NCI-H345 (cell line): ENCODE data around the gene HPSE2.
A peak's percentile ranks its signal among the peaks of the same experiment; 100 is the strongest.

Experiments
- DNase-seq: peaks from one replicate; lab custom pipeline; 2025; lab: John Stamatoyannopoulos, UW

The HPSE2 gene

GRCh38 chr10:99161165-99161564, 74.5 kb downstream of the HPSE2 start:
- DNase-seq, result no peak

GRCh38 chr10:99143651-99144050, 92.0 kb downstream of the HPSE2 start:
- DNase-seq, result no peak

- DNase-seq, result no peak
Observed at GRCh38 chr10:99143011-99143410, 92.6 kb downstream of the HPSE2 start.

GRCh38 chr10:99132897-99133296, 102.8 kb downstream of the HPSE2 start:
- peak; percentile 1 for DNase-seq

- DNase-seq, result no peak
Observed at GRCh38 chr10:99125879-99126278, 109.8 kb downstream of the HPSE2 start.

GRCh38 chr10:99124376-99124775, 111.3 kb downstream of the HPSE2 start:
- no peak for DNase-seq

- no peak for DNase-seq
Observed at GRCh38 chr10:99123851-99124250, 111.8 kb downstream of the HPSE2 start.

GRCh38 chr10:99123336-99123735, 112.3 kb downstream of the HPSE2 start:
- DNase-seq, result no peak

- DNase-seq, result no peak
Observed at GRCh38 chr10:99119258-99119748, 116.3 kb downstream of the HPSE2 start.

GRCh38 chr10:99115703-99116102, 119.9 kb downstream of the HPSE2 start:
- DNase-seq, result no peak

- no peak for DNase-seq
Observed at GRCh38 chr10:99085358-99085757, 150.3 kb downstream of the HPSE2 start.

GRCh38 chr10:99084161-99084560, 151.5 kb downstream of the HPSE2 start:
- DNase-seq, result no peak

GRCh38 chr10:99080275-99080945, 155.2 kb downstream of the HPSE2 start:
- DNase-seq, result no peak

- no peak for DNase-seq
Observed at GRCh38 chr10:99062591-99062990, 173.1 kb downstream of the HPSE2 start.

- DNase-seq, result no peak
Observed at GRCh38 chr10:99058762-99059161, 176.9 kb downstream of the HPSE2 start.

GRCh38 chr10:99057936-99058690, 177.5 kb downstream of the HPSE2 start:
- DNase-seq, result peak; percentile 14

- DNase-seq, result no peak
Observed at GRCh38 chr10:99045671-99046070, 190.0 kb downstream of the HPSE2 start.

- no peak for DNase-seq
Observed at GRCh38 chr10:99042051-99042771, 193.4 kb downstream of the HPSE2 start.

GRCh38 chr10:99041468-99041867, 194.2 kb downstream of the HPSE2 start:
- DNase-seq, result no peak

- DNase-seq, result no peak
Observed at GRCh38 chr10:99013885-99014284, 221.8 kb downstream of the HPSE2 start.

GRCh38 chr10:99010286-99010685, 225.4 kb downstream of the HPSE2 start:
- no peak for DNase-seq

- no peak for DNase-seq
Observed at GRCh38 chr10:99008054-99008453, 227.6 kb downstream of the HPSE2 start.

GRCh38 chr10:99007457-99007856, 228.2 kb downstream of the HPSE2 start:
- no peak for DNase-seq
